Cortex of kidney (tissue), 1 donor: ENCODE data around the gene ETS1.

ENCODE experiments used
- DNase-seq: peaks from one replicate; lab custom pipeline; 2025; lab: John Stamatoyannopoulos, UW

The ETS1 gene

GRCh38 chr11:128619007-128619406, 31.6 kb upstream of the ETS1 start:
- no peak for DNase-seq

DNA sequence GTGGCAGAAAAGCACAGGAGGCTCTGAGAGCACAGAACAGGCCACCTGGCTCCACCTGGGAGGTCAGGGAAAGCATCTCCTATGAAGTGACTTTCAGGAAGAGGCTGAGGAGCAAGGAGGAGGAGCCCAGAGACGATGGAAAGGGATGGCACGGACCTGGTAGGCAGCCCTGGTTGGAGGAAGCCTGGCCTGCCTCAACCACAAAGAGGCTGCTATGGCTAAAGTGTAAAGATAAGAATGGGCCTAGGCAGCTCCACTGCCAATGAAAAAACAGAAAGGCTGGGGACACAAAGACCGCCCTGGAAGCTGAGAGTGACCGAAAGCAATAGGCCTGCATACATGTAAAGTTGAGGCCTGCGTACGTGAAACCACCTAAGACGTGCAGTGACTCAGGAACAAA, 31.2 kb upstream of the ETS1 start:
- no peak for DNase-seq

GRCh38 chr11:128616161-128616560, 28.8 kb upstream of the ETS1 start:
- no peak for DNase-seq

DNA sequence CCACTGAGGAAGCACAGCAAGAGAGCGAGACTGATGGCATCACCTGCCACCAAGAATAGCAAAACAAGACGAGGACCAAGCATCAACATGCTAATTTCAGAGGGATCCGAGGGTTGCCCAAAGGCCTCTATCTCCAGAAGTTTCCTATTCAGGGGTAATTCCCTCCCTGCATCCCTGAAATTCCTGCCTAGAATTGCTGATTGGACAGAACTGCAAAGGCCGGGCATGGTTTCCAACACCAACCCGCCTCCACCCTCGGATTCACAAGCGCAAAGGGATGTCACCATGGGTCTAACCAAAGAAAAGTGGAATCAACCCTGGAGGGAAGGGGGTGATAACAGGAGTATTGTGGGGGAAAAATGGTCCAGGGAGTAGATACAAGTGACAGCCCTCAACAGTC, 28.3 kb upstream of the ETS1 start:
- no peak for DNase-seq

- no peak for DNase-seq
Measured at GRCh38 chr11:128615076-128615475, 27.7 kb upstream of the ETS1 start.

DNA sequence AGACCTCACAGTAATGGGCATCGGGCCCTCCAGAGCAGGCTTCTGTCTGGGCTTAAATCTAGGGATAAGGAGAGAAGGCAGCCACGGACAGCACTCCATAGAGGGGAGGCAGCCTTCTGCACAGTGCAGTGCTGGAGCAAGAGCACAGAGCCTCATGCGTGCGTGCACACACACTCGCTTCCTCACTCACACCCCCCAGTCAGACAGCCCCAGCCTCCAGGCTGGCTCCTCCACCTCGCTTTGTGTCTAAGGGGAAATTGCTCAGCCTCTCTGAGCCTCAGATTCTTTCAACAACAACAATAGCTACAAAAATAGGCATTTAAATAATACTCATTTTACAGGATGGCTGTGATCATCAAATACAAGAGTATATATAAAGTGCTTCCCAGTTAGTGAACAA, 26.7 kb upstream of the ETS1 start:
- DNase-seq, result no peak

DNA sequence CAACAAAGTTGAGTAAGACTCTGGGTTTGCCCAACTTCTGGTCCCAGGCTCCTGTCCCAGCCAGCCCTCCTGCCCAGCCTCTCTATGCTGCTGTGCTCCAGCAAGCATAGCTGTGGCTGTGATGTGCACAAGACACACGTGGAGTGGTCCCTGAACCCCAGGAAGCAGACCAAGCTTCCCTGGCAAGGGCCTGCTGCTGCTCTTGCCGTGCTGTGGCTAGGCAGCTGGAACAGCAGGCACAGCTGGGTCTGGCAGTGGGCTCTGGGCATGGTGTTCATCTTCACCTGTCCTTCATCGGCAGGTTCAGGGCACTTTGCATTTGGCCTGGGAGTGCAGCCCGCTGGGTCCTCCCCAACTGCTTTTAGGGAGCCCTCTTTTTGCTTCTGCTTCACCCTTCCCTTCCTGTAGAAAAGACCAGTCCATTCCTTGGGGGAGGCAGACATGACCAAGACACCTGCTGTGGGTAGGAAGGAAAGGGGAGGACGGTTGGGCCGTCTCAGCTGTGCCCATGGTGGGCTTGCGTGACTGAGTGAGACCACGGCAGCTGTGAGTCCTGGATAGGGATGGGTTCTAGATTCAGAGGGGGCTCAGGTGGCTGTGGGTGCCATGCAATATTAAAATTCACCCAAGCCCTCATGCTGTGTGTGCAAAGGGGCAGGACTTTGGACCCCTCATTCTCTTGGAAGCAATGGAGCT, 26.1 kb upstream of the ETS1 start:
- DNase-seq, result no peak

DNA sequence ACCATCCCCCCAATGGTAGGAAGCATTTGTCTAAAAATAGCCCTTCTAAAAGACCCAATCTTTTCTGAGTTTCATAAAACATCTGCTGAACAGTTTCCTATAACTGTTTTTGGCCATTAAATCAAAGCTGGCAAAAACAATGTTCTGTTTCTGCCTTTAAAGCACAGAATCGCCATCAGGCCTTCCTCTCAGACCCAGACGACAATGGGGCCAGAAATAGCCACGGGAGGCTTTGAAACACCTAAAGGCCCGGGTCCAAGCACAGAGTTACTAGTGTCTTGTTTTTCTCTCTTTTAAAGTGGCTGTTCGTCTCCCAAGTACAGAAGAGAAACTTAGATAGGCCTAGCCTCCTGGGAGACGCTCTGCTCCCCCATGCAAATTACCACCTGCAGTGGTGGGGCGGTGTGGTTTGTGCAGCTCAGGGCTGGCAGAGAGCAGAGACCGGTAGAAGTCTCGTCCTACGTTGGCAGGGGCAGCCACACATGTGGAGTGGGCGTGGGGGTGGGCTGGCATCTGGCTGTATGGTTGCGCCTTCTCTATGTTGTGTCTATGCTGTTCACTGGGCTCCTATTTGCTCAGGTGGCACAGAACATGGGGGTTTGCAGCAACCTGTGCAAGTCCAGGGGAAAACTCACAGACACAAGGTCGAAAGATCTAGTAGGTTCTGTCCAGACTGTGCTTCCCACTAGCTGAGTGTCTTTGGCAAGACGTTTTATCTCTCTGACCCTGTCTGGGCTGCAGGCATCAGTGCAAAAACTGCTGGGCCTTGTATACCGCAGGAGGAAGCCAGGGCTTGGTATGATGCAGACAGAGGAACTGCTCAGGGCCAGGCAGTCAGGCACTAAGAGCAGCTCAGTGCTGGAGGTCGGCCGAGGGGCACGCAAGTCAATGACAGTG, 23.6 kb upstream of the ETS1 start:
- no peak for DNase-seq

DNA sequence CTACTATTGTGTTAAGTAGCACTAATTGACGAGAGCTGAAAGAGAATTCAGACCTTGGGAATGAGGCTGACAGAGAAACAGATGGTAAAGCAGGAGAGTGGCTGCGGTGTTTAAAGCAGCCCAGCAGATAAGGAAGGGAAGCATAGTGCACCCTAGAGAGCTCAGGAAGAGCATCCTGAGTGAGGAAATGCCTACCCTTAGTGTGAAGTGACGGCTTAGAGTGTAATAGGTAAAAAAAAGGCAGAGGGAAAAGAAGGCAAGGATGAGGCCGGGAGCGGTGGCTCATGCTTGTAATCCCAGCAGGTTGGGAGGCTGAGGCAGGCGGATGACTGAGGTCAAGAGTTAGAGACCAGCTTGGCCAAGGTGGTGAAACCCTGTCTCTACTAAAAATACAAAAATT, 22.4 kb upstream of the ETS1 start:
- DNase-seq, result no peak

DNA sequence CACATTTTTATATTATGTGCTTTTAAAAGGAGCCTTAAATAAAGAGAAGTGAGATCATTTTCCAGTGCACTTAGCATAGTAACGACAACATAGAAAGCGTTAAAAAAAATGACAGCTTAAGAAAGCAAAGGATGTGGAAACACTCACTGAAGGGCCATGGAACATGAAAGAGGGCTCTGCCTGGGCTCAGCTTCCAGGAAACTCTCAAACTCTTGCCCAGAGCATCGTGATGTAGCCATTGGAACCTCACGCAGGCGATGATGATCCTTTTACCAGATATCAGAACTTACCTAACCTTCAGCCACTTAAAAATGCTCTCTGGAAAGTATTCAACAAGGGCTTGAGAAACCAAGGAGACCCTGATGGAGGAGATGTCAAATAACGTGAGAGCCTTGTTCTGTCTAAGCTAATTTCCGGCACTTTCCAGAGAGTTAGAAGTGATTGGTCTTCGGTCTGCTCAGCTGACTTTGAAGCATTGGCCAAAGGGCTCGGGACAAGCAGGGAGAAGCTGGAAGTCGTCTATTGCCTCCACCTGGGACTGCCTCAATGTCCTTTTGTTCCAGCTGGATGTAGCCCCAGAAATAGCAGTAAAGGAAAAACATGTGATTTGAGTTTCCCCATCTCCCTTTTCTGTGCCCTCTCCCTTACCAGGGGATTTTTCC, 21.5 kb upstream of the ETS1 start:
- no peak for DNase-seq

DNA sequence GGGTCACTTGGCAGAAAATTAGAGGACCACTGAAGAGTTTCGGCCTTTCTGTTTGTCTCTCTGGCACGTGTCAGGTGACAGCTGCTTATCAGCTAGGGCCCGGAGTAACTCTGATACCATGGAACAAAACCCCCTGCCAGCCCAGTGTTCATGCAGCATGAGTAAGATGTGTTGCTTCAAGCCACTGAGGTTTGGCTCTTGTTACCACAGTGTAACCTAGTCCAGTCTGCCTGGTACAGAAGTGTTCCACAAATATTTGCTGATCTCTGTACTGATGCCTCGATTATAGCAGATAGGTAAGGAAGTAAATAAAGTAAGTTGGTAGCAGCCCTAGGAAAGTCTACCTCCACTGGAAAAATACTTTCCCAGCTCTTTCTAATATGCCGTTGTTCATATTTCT, 20.5 kb upstream of the ETS1 start:
- DNase-seq, result no peak

GRCh38 chr11:128604723-128605122, 17.4 kb upstream of the ETS1 start:
- DNase-seq, result no peak

GRCh38 chr11:128603752-128604414, 16.5 kb upstream of the ETS1 start:
- no peak for DNase-seq

GRCh38 chr11:128603003-128603696, 15.8 kb upstream of the ETS1 start:
- no peak for DNase-seq

- DNase-seq, result no peak
Measured at GRCh38 chr11:128599729-128600128, 12.4 kb upstream of the ETS1 start.

DNA sequence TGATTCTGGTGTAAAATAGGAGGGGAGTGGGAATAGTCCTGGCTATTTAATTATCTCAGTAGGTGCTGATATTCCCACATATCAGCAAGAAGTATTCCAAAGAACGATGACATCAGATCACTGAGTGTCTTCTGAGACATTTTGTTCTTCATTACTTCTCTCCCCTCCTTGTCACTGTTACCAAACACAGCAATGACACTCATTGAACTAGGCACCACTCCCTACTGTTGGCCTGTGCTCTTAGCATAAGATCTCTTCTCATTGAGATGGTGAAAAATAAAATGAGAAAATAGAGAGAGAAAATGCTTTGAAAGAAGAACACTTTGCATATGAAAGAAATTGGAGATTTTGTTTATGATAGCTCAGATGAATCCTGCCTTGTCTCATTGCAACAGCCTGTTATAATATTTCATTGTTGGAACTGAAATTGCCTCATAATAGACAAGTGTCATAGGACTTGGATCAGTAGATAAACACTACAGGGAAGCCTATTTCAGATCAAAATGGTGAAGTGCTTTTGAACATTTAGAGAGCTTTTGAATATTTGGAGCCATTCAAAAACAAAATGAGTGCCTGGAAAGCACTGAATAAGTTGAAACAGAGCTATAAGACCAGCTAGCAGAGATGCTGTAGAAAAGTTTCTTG, 11.3 kb upstream of the ETS1 start:
- no peak for DNase-seq

DNA sequence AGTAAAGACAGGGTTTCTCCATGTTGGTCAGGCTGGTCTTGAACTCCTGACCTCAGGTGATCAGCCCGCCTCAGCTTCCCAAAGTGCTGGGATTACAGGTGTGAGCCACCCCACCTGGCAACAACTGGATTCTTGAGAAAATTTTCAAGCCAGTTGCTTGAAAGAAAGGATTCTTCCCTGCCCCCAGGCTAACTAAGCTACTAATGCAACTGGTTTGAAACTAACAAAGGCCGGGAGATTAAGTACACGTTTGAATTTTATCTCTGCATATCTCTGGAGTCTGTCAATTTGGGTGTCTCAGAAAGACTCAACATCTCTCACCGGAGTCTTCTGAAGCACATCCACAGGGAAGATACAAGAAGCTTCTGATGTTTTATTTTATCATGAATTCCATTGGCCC, 10.7 kb upstream of the ETS1 start:
- DNase-seq, result no peak

- DNase-seq, result no peak
Measured at GRCh38 chr11:128597209-128597608, 9.9 kb upstream of the ETS1 start.

DNA sequence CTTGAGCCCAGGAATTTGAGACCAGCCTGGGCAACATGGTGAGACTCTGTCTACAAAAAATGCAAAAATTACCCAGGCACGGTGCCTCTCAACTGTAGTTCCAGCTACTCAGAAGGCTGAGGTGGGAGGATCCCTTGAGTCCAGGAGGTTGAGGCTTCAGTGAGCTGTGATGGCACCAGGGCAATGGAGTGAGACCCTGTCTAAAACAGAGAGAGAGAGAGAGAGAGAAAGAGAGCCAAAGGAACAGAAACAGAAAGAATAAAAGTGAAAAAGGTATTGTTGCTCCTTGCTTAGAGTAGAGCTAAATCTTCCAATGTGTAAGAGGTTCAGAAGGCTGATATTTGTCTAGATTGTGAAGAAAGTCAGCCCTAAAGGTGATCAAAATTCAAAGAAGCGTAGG, 8.9 kb upstream of the ETS1 start:
- no peak for DNase-seq

- DNase-seq, result no peak
Measured at GRCh38 chr11:128595775-128596174, 8.4 kb upstream of the ETS1 start.

DNA sequence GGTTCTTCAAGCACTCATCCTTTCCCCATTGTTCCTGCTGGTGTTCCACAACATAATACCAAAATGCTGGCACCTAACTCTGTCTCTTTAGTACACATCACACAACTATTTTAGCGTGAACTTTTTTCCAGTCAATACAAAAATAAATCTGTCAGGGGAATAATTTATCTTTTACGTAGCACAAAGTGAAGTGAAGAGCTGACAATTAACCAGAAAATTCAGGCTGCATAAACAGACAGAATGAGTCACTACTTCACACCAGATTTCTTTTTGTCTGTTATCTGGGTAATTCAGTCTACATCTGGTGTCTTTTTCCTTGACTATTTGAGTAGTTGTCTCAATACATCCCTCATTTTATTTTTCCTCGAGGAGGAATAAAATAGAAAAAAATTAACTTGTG, 7.9 kb upstream of the ETS1 start:
- no peak for DNase-seq
